GM21619 (cell line): ENCODE data around the gene CHN2.

Experiments
- ATAC-seq: cut with Tn5 transposase; IDR thresholded peaks from one replicate; pipeline ENCODE4 v1.9.1; 2021; ENCODE audit not compliant: unreplicated experiment

The CHN2 gene

GRCh38 chr7:29458933-29459332 lies 264.4 kb downstream of the CHN2 start:
- no peak for ATAC-seq

GRCh38 chr7:29459589-29459988 lies 265.0 kb downstream of the CHN2 start:
- ATAC-seq, result no peak

- no peak for ATAC-seq
These were observed 267.4 kb downstream of the CHN2 start for GRCh38 chr7:29461996-29462395.

- ATAC-seq, result no peak
These were observed 269.1 kb downstream of the CHN2 start for GRCh38 chr7:29463504-29464158.

GRCh38 chr7:29464753-29465152 lies 270.2 kb downstream of the CHN2 start:
- ATAC-seq, result no peak

- ATAC-seq, result no peak
These were observed 272.8 kb downstream of the CHN2 start for GRCh38 chr7:29467193-29467926.

- ATAC-seq, result no peak
These were observed 273.6 kb downstream of the CHN2 start for GRCh38 chr7:29468196-29468595.

- ATAC-seq, result no peak
These were observed 274.7 kb downstream of the CHN2 start for GRCh38 chr7:29469281-29469680.

- ATAC-seq, result no peak
These were observed 275.5 kb downstream of the CHN2 start for GRCh38 chr7:29469976-29470557.

- ATAC-seq, result no peak
These were observed 277.0 kb downstream of the CHN2 start for GRCh38 chr7:29471444-29472138.

GRCh38 chr7:29476916-29477315 lies 282.3 kb downstream of the CHN2 start:
- no peak for ATAC-seq

GRCh38 chr7:29478226-29478625 lies 283.7 kb downstream of the CHN2 start:
- ATAC-seq, result no peak

- no peak for ATAC-seq
These were observed 284.2 kb downstream of the CHN2 start for GRCh38 chr7:29478687-29479240.

- ATAC-seq, result no peak
These were observed 285.0 kb downstream of the CHN2 start for GRCh38 chr7:29479301-29480200.

- ATAC-seq, result no peak
These were observed 285.9 kb downstream of the CHN2 start for GRCh38 chr7:29480451-29480850.

GRCh38 chr7:29480934-29481651 lies 286.5 kb downstream of the CHN2 start:
- no peak for ATAC-seq

GRCh38 chr7:29482056-29482455 lies 287.5 kb downstream of the CHN2 start:
- no peak for ATAC-seq

GRCh38 chr7:29483219-29484104 lies 288.9 kb downstream of the CHN2 start:
- no peak for ATAC-seq

GRCh38 chr7:29484280-29484679 lies 289.7 kb downstream of the CHN2 start:
- no peak for ATAC-seq
